ENCODE data around the gene EPN3. TPM values are rescaled to one million over a fixed set of nuclear protein-coding genes. Genes with fewer than 3 reads are reported as not detected.

Gene EPN3
- total RNA-seq, 4 donors from 2014 or later: 3.0 to 17.3 (median 13.0) TPM

GRCh38 chr17:50491505-50491904, 41.0 kb upstream of the EPN3 start:
- no peaks in the 10 kb centered on the region for H3K36me3 ChIP-seq
- H3K27ac ChIP-seq: no peak overlapping the region
- no peak overlapping the region for H3K4me3 ChIP-seq
- DNase-seq: no peak
- no peaks in the 10 kb centered on the region for H3K4me1 ChIP-seq
- TF ChIP-seq POLR2A (IDR thresholded peaks at IDR 0.05): no peak
- no peak for TF ChIP-seq CTCF (IDR thresholded peaks at IDR 0.05)
- no peaks in the 10 kb centered on the region for H3K9me3 ChIP-seq
- no peaks in the 10 kb centered on the region for H3K27me3 ChIP-seq

- Histone ChIP-seq H3K4me1 (no peaks in the 10 kb centered on the region), H3K4me3 (no peak overlapping the region), H3K9me3 (no peaks in the 10 kb centered on the region), H3K36me3 (no peaks in the 10 kb centered on the region), H3K27ac (no peak overlapping the region), H3K27me3 (no peaks in the 10 kb centered on the region)
- no peak for DNase-seq
- no peak for TF ChIP-seq CTCF (IDR thresholded peaks at IDR 0.05)
- TF ChIP-seq POLR2A (IDR thresholded peaks at IDR 0.05): no peak
Measured at GRCh38 chr17:50492214-50492613, 40.3 kb upstream of the EPN3 start.

GRCh38 chr17:50493744-50494143, 38.8 kb upstream of the EPN3 start:
- H3K36me3 ChIP-seq: no peaks in the 10 kb centered on the region
- DNase-seq: no peak
- no peaks in the 10 kb centered on the region for H3K9me3 ChIP-seq
- H3K4me3 ChIP-seq: no peak overlapping the region
- H3K27ac ChIP-seq: no peak overlapping the region
- peaks cover 0 to 11% (median 0%) of the 10 kb centered on the region in 4 donors for H3K4me1 ChIP-seq
- TF ChIP-seq CTCF (IDR thresholded peaks at IDR 0.05) (no peak), POLR2A (IDR thresholded peaks at IDR 0.05) (no peak)
- H3K27me3 ChIP-seq: no peaks in the 10 kb centered on the region

- no peaks in the 10 kb centered on the region for H3K9me3 ChIP-seq
- no peaks in the 10 kb centered on the region for H3K36me3 ChIP-seq
- no peak for TF ChIP-seq POLR2A (IDR thresholded peaks at IDR 0.05)
- no peak for TF ChIP-seq CTCF (IDR thresholded peaks at IDR 0.05)
- no peak for DNase-seq
- peaks cover 0 to 11% (median 0%) of the 10 kb centered on the region in 4 donors for H3K4me1 ChIP-seq
- no peaks in the 10 kb centered on the region for H3K27me3 ChIP-seq
- H3K4me3 ChIP-seq: no peak overlapping the region
- H3K27ac ChIP-seq: no peak overlapping the region
Measured at GRCh38 chr17:50495217-50495823, 37.2 kb upstream of the EPN3 start.

GRCh38 chr17:50495918-50496317, 36.6 kb upstream of the EPN3 start:
- Histone ChIP-seq H3K4me3 (no peak overlapping the region), H3K9me3 (no peaks in the 10 kb centered on the region), H3K27ac (no peak overlapping the region), H3K4me1 (peaks cover 0 to 11% (median 0%) of the 10 kb centered on the region in 4 donors), H3K27me3 (no peaks in the 10 kb centered on the region), H3K36me3 (no peaks in the 10 kb centered on the region)
- no peak for TF ChIP-seq POLR2A (IDR thresholded peaks at IDR 0.05)
- TF ChIP-seq CTCF (IDR thresholded peaks at IDR 0.05): no peak
- no peak for DNase-seq
